Mesodermal cell (in vitro differentiated cells): Measurements from ENCODE around the gene ACAP1.

ENCODE experiments used
- H3K27ac ChIP-seq: 2 replicates; pipeline ENCODE4 v1.7.0; 2013; ENCODE audit warnings: mild to moderate bottlenecking, low read depth, low read length, moderate library complexity; ENCODE audit not compliant: severe bottlenecking
- H3K36me3 ChIP-seq: 2 replicates; pipeline ENCODE4 v1.7.1; 2013; ENCODE audit warnings: mild to moderate bottlenecking, low read length, moderate library complexity; ENCODE audit not compliant: control insufficient read depth, insufficient read depth
- H3K4me1 ChIP-seq: one replicate; pipeline ENCODE4 v1.7.1; 2013; ENCODE audit warnings: mild to moderate bottlenecking, low read length; ENCODE audit not compliant: insufficient read depth, control insufficient read depth, poor library complexity, severe bottlenecking
- H3K4me3 ChIP-seq: 2 replicates; pipeline ENCODE4 v1.7.0; 2013; ENCODE audit warnings: low read length, control low read depth, mild to moderate bottlenecking; ENCODE audit not compliant: insufficient read depth, poor library complexity, severe bottlenecking; ENCODE audit errors: extremely low read depth
- H3K9me3 ChIP-seq: 2 replicates; pipeline ENCODE4 v1.7.1; 2013; ENCODE audit warnings: mild to moderate bottlenecking, low read length, moderate library complexity; ENCODE audit not compliant: control insufficient read depth
- WGBS, 2 experiments: methylation state at CpG; one replicate each; pipeline ENCODE4 v1.1.5; 2013; ENCODE audit warnings: missing lambda C conversion rate in 2 of 2; ENCODE audit not compliant: insufficient coverage in 2 of 2; 5-methylcytosine and 5-hydroxymethylcytosine counted together

Gene ACAP1

DNA sequence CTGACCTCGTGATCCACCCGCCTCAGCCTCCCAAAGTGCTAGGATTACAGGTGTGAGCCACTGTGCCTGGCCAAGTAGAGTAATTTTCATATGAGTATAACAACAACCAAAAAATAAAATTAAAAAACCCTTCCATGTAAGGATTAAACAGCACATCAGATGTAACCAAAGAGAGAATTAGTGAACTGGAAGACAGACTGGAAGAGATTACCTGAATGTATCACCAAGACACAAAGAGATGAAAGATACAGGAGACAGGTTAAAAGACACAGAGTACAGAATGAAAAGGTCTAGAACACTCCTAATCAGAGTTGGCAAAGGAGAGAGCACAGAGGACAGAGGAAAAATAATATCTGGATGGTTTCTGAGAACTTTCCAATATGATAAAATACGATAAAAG lies 42.8 kb downstream of the ACAP1 start:
- Histone ChIP-seq H3K9me3 (peaks cover 10% of the 10 kb centered on the region), H3K4me3 (no peak overlapping the region), H3K36me3 (no peaks in the 10 kb centered on the region), H3K27ac (no peak overlapping the region), H3K4me1 (no peaks in the 10 kb centered on the region)
- WGBS, 2 experiments, result no CpG with 5 or more reads among the region's 3 CpGs

DNA sequence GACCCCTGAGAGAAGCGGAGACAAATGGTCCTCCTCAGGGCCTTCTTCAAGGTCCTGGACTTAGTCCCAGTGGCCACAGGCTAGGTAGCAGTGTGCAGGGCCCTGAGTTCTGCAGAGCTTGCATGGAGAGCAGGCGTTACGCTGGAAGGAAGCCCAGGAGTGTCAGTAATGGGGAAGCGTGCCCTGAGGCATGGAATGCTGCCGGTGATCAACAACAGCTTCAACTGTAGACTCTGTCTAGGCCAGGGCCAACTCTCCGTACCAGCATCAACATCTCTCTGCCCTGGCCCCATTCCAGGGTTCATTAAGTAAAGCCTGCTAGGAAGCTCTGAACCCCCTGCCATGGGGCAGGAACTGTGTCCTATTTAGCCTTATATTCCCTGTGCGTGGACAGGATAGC lies 44.0 kb downstream of the ACAP1 start:
- WGBS, 2 experiments, result 81 to 89% methylated on average over 5 to 7 of the region's 7 CpGs
- peaks cover 10% of the 10 kb centered on the region for H3K9me3 ChIP-seq
- H3K4me1 ChIP-seq, result no peaks in the 10 kb centered on the region
- H3K27ac ChIP-seq, result no peak overlapping the region
- H3K36me3 ChIP-seq, result no peaks in the 10 kb centered on the region
- H3K4me3 ChIP-seq, result no peak overlapping the region

- Histone ChIP-seq H3K27ac (no peak within 1 kb of the TSS), H3K4me3 (peak within 1 kb of the TSS; percentile 28), H3K36me3 (no peaks in the 10 kb centered on the region), H3K4me1 (no peaks in the 10 kb centered on the region), H3K9me3 (peaks cover 10% of the 10 kb centered on the region)
- 7 to 9% methylated on average over 42 to 44 of the region's 52 CpGs for WGBS, 2 experiments
Measured at GRCh38 chr17:7380855-7381683, 44.7 kb downstream of the ACAP1 start, which contains the start of gene TNK1. Gene TNK1, plus strand, starts transcription at chr17:7381089. Its CDS starts 1,838 bp downstream, at chr17:7382927.

DNA sequence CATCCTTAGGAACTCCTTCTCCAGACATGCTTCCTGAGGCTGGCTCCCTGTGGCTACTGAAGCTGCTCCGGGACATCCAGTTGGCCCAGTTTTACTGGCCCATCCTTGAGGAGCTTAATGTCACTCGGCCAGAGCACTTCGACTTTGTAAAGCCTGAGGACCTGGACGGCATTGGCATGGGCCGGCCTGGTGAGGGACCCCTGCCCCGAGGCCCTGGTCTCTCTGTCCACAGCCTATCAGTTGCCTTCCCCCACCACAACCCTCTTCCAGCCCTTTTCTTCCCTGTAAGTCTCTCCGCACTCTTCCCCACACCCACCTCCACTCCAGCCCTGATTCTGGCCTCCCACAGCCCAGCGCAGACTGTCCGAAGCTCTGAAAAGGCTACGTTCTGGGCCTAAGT lies 46.6 kb downstream of the ACAP1 start:
- H3K4me3 ChIP-seq, result no peak overlapping the region
- H3K36me3 ChIP-seq, result no peaks in the 10 kb centered on the region
- no peak overlapping the region for H3K27ac ChIP-seq
- H3K4me1 ChIP-seq, result no peaks in the 10 kb centered on the region
- H3K9me3 ChIP-seq, result peaks cover 10% of the 10 kb centered on the region
- 84 to 91% methylated on average over 8 to 9 of the region's 10 CpGs for WGBS, 2 experiments

- peaks cover 10% of the 10 kb centered on the region for H3K9me3 ChIP-seq
- H3K36me3 ChIP-seq, result peaks cover 3% of the 10 kb centered on the region
- no peak overlapping the region for H3K27ac ChIP-seq
- H3K4me3 ChIP-seq, result no peak overlapping the region
- 89 to 91% methylated on average over 7 to 9 of the region's 11 CpGs for WGBS, 2 experiments
- H3K4me1 ChIP-seq, result no peaks in the 10 kb centered on the region
Measured at GRCh38 chr17:7383371-7383741, 47.0 kb downstream of the ACAP1 start.

- Histone ChIP-seq H3K4me1 (no peaks in the 10 kb centered on the region), H3K27ac (no peak overlapping the region), H3K36me3 (peaks cover 9% of the 10 kb centered on the region), H3K4me3 (peak overlapping the region; percentile 27), H3K9me3 (peaks cover 10% of the 10 kb centered on the region)
- 18 to 19% methylated on average over 43 to 64 of the region's 65 CpGs for WGBS, 2 experiments
Measured at GRCh38 chr17:7383742-7384488, 47.6 kb downstream of the ACAP1 start.

GRCh38 chr17:7384489-7385081 lies 48.3 kb downstream of the ACAP1 start:
- 70 to 75% methylated on average over 14 to 16 of the region's 23 CpGs for WGBS, 2 experiments
- peaks cover 16% of the 10 kb centered on the region for H3K36me3 ChIP-seq
- peaks cover 4% of the 10 kb centered on the region for H3K9me3 ChIP-seq
- no peaks in the 10 kb centered on the region for H3K4me1 ChIP-seq
- no peak overlapping the region for H3K27ac ChIP-seq
- H3K4me3 ChIP-seq, result peak overlapping the region; percentile 27

DNA sequence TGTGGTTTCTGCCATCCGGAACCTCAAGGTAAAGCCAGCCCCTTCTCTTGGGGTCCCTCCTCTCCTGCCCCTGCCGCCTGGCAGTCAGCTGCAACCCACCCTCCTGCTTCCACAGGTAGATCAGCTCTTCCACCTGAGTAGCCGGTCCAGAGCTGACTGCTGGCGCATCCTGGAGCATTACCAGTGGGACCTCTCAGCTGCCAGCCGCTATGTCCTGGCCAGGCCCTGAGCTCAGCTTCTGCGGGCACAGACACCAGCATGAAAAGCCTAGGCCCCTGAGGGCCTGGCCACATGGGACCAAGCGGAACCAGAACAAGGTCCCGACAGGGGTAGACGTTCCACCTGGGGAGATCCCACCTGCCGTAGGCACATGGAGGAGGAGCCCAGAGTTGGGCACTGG lies 52.5 kb downstream of the ACAP1 start:
- peaks cover 45% of the 10 kb centered on the region for H3K36me3 ChIP-seq
- no peak overlapping the region for H3K27ac ChIP-seq
- WGBS, 2 experiments, result 92 to 97% methylated on average over 8 to 10 of the region's 10 CpGs
- H3K4me1 ChIP-seq, result peaks cover 10% of the 10 kb centered on the region
- no peaks in the 10 kb centered on the region for H3K9me3 ChIP-seq
- no peak overlapping the region for H3K4me3 ChIP-seq

- WGBS, 2 experiments, result 69 to 78% methylated on average over 13 to 14 of the region's 19 CpGs
- no peak overlapping the region for H3K4me3 ChIP-seq
Measured at GRCh38 chr17:7389924-7390910, 53.9 kb downstream of the ACAP1 start.

DNA sequence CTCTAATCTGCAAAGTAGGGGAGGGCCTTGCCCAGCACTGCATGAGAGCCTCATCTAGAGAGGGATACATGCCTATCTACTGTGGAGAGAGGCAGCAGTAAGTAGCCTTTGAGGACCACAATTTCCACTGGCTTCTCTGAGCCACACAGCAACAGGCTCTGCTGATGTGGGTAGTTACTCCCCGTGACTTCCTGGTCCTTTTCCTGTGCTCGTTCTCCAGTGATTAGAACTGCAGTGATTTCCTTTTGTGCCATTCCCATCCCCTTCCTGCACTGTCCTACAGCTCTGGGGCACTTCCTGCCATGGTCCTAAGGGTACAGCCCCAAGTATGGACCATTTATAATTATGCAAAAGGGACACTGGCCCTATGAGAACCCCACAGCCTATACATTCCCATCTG lies 55.0 kb downstream of the ACAP1 start:
- Histone ChIP-seq H3K36me3 (peaks cover 45% of the 10 kb centered on the region), H3K9me3 (no peaks in the 10 kb centered on the region), H3K4me1 (peaks cover 10% of the 10 kb centered on the region), H3K4me3 (no peak overlapping the region), H3K27ac (no peak overlapping the region)
- 77 to 94% methylated on average over 2 of the region's 2 CpGs for WGBS, 2 experiments

More at GRCh38 chr17:7389924-7390910, 53.9 kb downstream of the ACAP1 start:
- H3K4me1 ChIP-seq, result peaks cover 10% of the 10 kb centered on the region
- H3K9me3 ChIP-seq, result no peaks in the 10 kb centered on the region
- H3K36me3 ChIP-seq, result peaks cover 45% of the 10 kb centered on the region
- H3K27ac ChIP-seq, result no peak overlapping the region
